HEK293 (cell line): ENCODE measurements around the gene DPY19L2.
"Not testable (repeated sequence)": the region's sequence is repeated elsewhere in the genome, so short reads cannot be mapped to it uniquely, and the experiment has no call there.

Source experiments
- CTCF ChIP-seq: fragments of 450-650 bp; formaldehyde crosslinking; IDR thresholded peaks from 2 replicates; pipeline ENCODE4 v1.5.1; 2016; ENCODE audit warnings: missing biosample characterization, missing genetic modification characterization
- KLF1 ChIP-seq: fragments of 450-650 bp; formaldehyde crosslinking; IDR thresholded peaks from 2 replicates; pipeline ENCODE4 v1.5.1; 2016; ENCODE audit warnings: missing biosample characterization, missing genetic modification characterization
- RBAK ChIP-seq: fragments of 450-650 bp; formaldehyde crosslinking; IDR thresholded peaks from 2 replicates; pipeline ENCODE4 v1.5.1; 2016; ENCODE audit warnings: missing biosample characterization, missing genetic modification characterization
- REST ChIP-seq: fragments of 450-650 bp; formaldehyde crosslinking; IDR thresholded peaks from 2 replicates; pipeline ENCODE4 v1.5.1; 2016; ENCODE audit warnings: missing biosample characterization, missing genetic modification characterization
- TCF7L2 ChIP-seq: IDR thresholded peaks from 2 replicates; pipeline ENCODE4 v1.6.1; 2011; ENCODE audit warnings: low read depth, mild to moderate bottlenecking, inconsistent platforms, low read length, moderate library complexity, borderline replicate concordance
- TRIM28 ChIP-seq: IDR thresholded peaks from 2 replicates; pipeline ENCODE4 v1.6.1; 2011; ENCODE audit warnings: low read length, control low read depth, borderline replicate concordance
- ZFHX2 ChIP-seq: fragments of 450-650 bp; formaldehyde crosslinking; conservative IDR thresholded peaks from 2 replicates; pipeline ENCODE4 v1.5.1; 2016; ENCODE audit warnings: missing biosample characterization, missing genetic modification characterization
- ZIC2 ChIP-seq: fragments of 450-650 bp; formaldehyde crosslinking; IDR thresholded peaks from 2 replicates; pipeline ENCODE4 v1.5.1; 2016; ENCODE audit warnings: missing biosample characterization, missing genetic modification characterization
- ZNF18 ChIP-seq: fragments of 450-650 bp; formaldehyde crosslinking; IDR thresholded peaks from 2 replicates; pipeline ENCODE4 v1.5.1; 2016; ENCODE audit warnings: missing biosample characterization, missing genetic modification characterization
- ZNF350 ChIP-seq: fragments of 450-650 bp; formaldehyde crosslinking; IDR thresholded peaks from 2 replicates; pipeline ENCODE4 v1.5.0; 2017; ENCODE audit warnings: missing biosample characterization, mild to moderate bottlenecking, missing genetic modification characterization
- ZNF785 ChIP-seq: fragments of 450-650 bp; formaldehyde crosslinking; IDR thresholded peaks from 2 replicates; pipeline ENCODE4 v1.5.1; 2016; ENCODE audit warnings: missing biosample characterization, missing genetic modification characterization

- not testable (repeated sequence) for TF ChIP-seq CTCF (tag by site-specific recombination); ZNF785 (tag by site-specific recombination); ZNF350 (tag by site-specific recombination); ZFHX2 (tag by site-specific recombination); TCF7L2; ZNF18 (tag by site-specific recombination); TRIM28; RBAK (tag by site-specific recombination); KLF1 (tag by site-specific recombination); ZIC2 (tag by site-specific recombination); REST (tag by site-specific recombination)
Observed at GRCh38 chr12:63715107-63715625, 46.9 kb upstream of the DPY19L2 start.
